SK-N-DZ (cell line): ENCODE data around the gene MTNR1B. TPM values are rescaled to one million over a fixed set of nuclear protein-coding genes. Genes with fewer than 3 reads are reported as not detected.

Experiments
- DNase-seq: peaks from one replicate; pipeline ENCODE4 v3.0.0-alpha.2; 2015; ENCODE audit warnings: low spot score
- polyA plus RNA-seq, 2 experiments: library from polyadenylated mRNA; depleted of rRNA; stranded (reverse); fragments of >200 nt; gene quantifications; 2 replicates each; pipeline ENCODE4 v1.2.3, GENCODE V29; 2014

The MTNR1B gene
- not detected in 2 replicates for polyA plus RNA-seq (2014; cell fraction: cytosol; rRNA removed)
- polyA plus RNA-seq (2014; cell fraction: nucleus; rRNA removed) = not detected in 2 replicates

- DNase-seq = no peak
Measured at GRCh38 chr11:92969634-92970347, at the start of gene MTNR1B. Gene MTNR1B, plus strand, starts transcription at chr11:92969651. Its CDS starts 75 bp downstream, at chr11:92969726.

GRCh38 chr11:92920331-92920730 lies 49.1 kb upstream of the MTNR1B start:
- peak; percentile 79 for DNase-seq

GRCh38 chr11:92922731-92923130 lies 46.7 kb upstream of the MTNR1B start:
- DNase-seq = no peak

GRCh38 chr11:92929246-92929645 lies 40.2 kb upstream of the MTNR1B start:
- DNase-seq = no peak

GRCh38 chr11:92929653-92930052 lies 39.8 kb upstream of the MTNR1B start:
- DNase-seq = no peak

GRCh38 chr11:92931746-92932422 lies 37.6 kb upstream of the MTNR1B start:
- DNase-seq = no peak

- no peak for DNase-seq
Measured at GRCh38 chr11:92939305-92939704, 30.1 kb upstream of the MTNR1B start.

- DNase-seq = peak; percentile 52
Measured at GRCh38 chr11:92941676-92942571, 27.5 kb upstream of the MTNR1B start.

GRCh38 chr11:92946707-92947106 lies 22.7 kb upstream of the MTNR1B start:
- no peak for DNase-seq

GRCh38 chr11:92948116-92948515 lies 21.3 kb upstream of the MTNR1B start:
- no peak for DNase-seq

- no peak for DNase-seq
Measured at GRCh38 chr11:92954003-92954402, 15.4 kb upstream of the MTNR1B start.

- DNase-seq = no peak
Measured at GRCh38 chr11:92955860-92956259, 13.6 kb upstream of the MTNR1B start.

GRCh38 chr11:92960886-92961285 lies 8.6 kb upstream of the MTNR1B start:
- no peak for DNase-seq

- DNase-seq = no peak
Measured at GRCh38 chr11:92962446-92962845, 7.0 kb upstream of the MTNR1B start.

- DNase-seq = no peak
Measured at GRCh38 chr11:92964471-92964870, 5.0 kb upstream of the MTNR1B start.

- no peak for DNase-seq
Measured at GRCh38 chr11:92965196-92965595, 4.3 kb upstream of the MTNR1B start.

- DNase-seq = no peak
Measured at GRCh38 chr11:92967178-92967577, 2.3 kb upstream of the MTNR1B start.

GRCh38 chr11:92967867-92968266 lies 1.6 kb upstream of the MTNR1B start:
- no peak for DNase-seq

- no peak for DNase-seq
Measured at GRCh38 chr11:92969293-92969633, 188 bp upstream of the MTNR1B start.

GRCh38 chr11:92972248-92972647 lies 2.8 kb downstream of the MTNR1B start:
- peak; percentile 57 for DNase-seq

- no peak for DNase-seq
Measured at GRCh38 chr11:92975285-92975684, 5.8 kb downstream of the MTNR1B start.

GRCh38 chr11:92976681-92977080 lies 7.2 kb downstream of the MTNR1B start:
- no peak for DNase-seq
